Astrocyte of the spinal cord (primary cell): ENCODE data around the gene SLX9.
A peak's percentile ranks its signal among the peaks of the same experiment; 100 is the strongest.

Source experiments
- DNase-seq: peaks from one replicate; pipeline ENCODE4 v3.0.0; 2011; ENCODE audit warnings: low read depth, low spot score
- H3K4me3 ChIP-seq: 2 replicates; pipeline ENCODE4 v1.5.1; 2011; ENCODE audit warnings: low read depth, mild to moderate bottlenecking, low read length, moderate library complexity
- CTCF ChIP-seq: IDR thresholded peaks from 2 replicates; pipeline ENCODE4 v1.5.1; 2012; ENCODE audit warnings: low read depth, mild to moderate bottlenecking, low read length, inconsistent platforms
- in situ Hi-C: cut with HindIII; loops from 2 replicates; pipeline ENCODE4 v1.10.0; 2017; ENCODE audit warnings: low sequenced_read_pairs

SLX9 gene, protein sequence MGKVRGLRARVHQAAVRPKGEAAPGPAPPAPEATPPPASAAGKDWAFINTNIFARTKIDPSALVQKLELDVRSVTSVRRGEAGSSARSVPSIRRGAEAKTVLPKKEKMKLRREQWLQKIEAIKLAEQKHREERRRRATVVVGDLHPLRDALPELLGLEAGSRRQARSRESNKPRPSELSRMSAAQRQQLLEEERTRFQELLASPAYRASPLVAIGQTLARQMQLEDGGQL

GRCh38 chr21:44939532-44940115 lies at the start of gene SLX9:
TSS of gene SLX9 (plus strand) at chr21:44940029. CDS start at chr21:44940058, 29 bp downstream.
- DNase-seq, result peak; percentile 76
- in situ Hi-C loops, result no loop called here
- TF ChIP-seq CTCF, result no peak
- H3K4me3 ChIP-seq, result peak within 1 kb of the TSS; percentile 92

GRCh38 chr21:44890338-44890931 lies 49.4 kb upstream of the SLX9 start:
- no peak overlapping the region for H3K4me3 ChIP-seq
- DNase-seq, result no peak
- in situ Hi-C loops, result no loop called here
- TF ChIP-seq CTCF, result no peak

DNA sequence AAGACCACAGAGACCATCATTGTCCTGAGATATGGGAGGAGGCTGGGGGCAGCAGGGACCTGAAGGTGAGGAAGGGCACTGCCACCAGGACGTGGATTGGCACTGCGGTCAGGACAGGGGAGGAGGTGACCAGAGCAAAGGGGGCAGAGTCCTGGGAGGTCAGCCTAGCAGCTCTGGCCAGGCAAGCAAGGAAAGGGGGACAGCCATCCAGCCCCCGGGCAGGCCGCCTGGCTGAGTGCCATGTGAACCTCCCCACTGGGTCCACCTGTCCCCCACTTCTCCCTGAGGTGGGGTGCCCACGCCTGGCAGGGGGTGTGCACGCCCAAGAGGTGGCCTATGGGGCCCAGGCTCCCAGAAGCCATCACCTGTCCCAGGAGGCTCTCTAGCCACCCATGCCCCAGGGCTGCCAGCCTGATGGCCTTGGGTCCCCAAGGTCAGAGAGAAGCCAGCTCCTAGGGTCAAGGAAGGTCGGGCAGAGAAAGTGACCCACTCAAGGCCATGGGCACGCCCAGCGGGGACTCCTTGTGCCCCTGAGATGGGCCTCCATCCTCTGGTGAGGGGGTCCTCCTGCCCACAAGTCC lies 48.8 kb upstream of the SLX9 start:
- in situ Hi-C loops, result no loop called here
- TF ChIP-seq CTCF, result no peak
- H3K4me3 ChIP-seq, result no peak overlapping the region
- no peak for DNase-seq

GRCh38 chr21:44891631-44892031 lies 48.2 kb upstream of the SLX9 start:
- in situ Hi-C loops, result no loop called here
- no peak for TF ChIP-seq CTCF
- no peak for DNase-seq
- H3K4me3 ChIP-seq, result no peak overlapping the region

DNA sequence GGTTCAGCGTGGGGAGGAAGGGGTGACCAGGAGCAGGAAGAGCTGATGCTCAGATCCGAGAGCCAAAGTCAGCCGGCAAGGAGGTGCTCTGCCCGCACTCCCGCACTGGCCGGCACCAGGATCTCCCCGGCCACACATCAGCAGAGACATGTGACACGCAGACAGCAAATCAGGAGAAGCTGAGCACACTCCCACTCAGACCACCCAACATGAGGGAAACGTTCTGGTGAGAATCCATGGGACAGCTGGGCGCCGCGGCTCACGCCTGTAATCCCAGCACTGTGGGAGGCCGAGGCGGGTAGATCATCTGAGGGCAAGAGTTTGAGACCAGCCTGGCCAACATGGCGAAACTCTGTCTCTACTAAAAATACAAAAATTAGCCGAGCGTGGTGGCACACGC lies 47.7 kb upstream of the SLX9 start:
- no peak for TF ChIP-seq CTCF
- DNase-seq, result no peak
- H3K4me3 ChIP-seq, result no peak overlapping the region
- in situ Hi-C loops, result no loop called here

GRCh38 chr21:44892536-44893277 lies 47.1 kb upstream of the SLX9 start:
- H3K4me3 ChIP-seq, result no peak overlapping the region
- in situ Hi-C loops, result no loop called here
- peak; percentile 94 for TF ChIP-seq CTCF
- no peak for DNase-seq
